Activated naive CD8-positive, alpha-beta T cell treated with anti-CD3 and anti-CD28 coated beads, Interleukin-2, amount 50 U/mL, for 24 hours (primary cell): ENCODE measurements around the gene WFDC12.
"Not testable (repeated sequence)": the region's sequence is repeated elsewhere in the genome, so short reads cannot be mapped to it uniquely, and the experiment has no call there.

Experiments
- ATAC-seq: fragments of 150-1000 bp; cut with Tn5 transposase; one replicate; pipeline ENCODE4 v1.10.0; 2021
- DNase-seq: peaks from one replicate; pipeline ENCODE4 v3.0.0; 2021
- H3K27ac Mint-ChIP-seq: one replicate; pipeline ENCODE4 v1.8.0; 2021; ENCODE audit warnings: mild to moderate bottlenecking, mixed read lengths
- H3K27me3 Mint-ChIP-seq: one replicate; pipeline ENCODE4 v1.8.0; 2021; ENCODE audit warnings: mixed read lengths
- H3K36me3 Mint-ChIP-seq: one replicate; pipeline ENCODE4 v1.8.0; 2021; ENCODE audit warnings: low read depth, mixed read lengths
- H3K4me1 Mint-ChIP-seq: one replicate; pipeline ENCODE4 v1.8.0; 2021; ENCODE audit warnings: mixed read lengths
- H3K4me3 Mint-ChIP-seq: one replicate; pipeline ENCODE4 v1.8.0; 2021; ENCODE audit warnings: mild to moderate bottlenecking, moderate library complexity, mixed read lengths
- H3K9me3 Mint-ChIP-seq: one replicate; pipeline ENCODE4 v1.8.0; 2021; ENCODE audit warnings: mixed read lengths

Gene WFDC12, protein sequence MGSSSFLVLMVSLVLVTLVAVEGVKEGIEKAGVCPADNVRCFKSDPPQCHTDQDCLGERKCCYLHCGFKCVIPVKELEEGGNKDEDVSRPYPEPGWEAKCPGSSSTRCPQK

DNA sequence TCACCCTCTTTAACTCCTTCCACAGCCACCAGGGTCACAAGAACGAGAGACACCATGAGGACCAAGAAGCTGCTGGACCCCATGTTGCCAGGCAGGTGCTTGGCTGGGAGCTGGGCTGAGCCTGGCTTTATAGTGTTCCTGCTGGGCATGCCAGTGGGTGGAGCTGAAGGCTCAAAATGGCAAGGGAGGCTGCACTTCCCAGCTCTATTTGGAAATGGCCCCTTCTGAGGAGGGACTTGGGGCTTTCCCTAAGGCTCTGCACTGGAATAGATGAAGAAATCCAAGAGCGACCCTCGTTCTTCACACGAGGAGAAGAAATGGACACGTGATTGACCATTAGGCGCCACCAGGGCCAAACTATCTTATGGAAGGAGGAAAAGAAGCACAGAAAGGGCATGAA is at the start of gene WFDC12:
Gene WFDC12 (minus strand): TSS at position 101 of the 400 bp plus-strand sequence. CDS start 18 bp downstream, at position 83.
- DNase-seq, result no peak
- Mint-ChIP-seq H3K9me3 (no peaks in the 10 kb centered on the region), H3K27ac (no peak within 1 kb of the TSS), H3K4me3 (no peak within 1 kb of the TSS), H3K27me3 (peaks cover 23% of the 10 kb centered on the region), H3K36me3 (no peaks in the 10 kb centered on the region), H3K4me1 (no peaks in the 10 kb centered on the region)
- ATAC-seq, result no peak

DNA sequence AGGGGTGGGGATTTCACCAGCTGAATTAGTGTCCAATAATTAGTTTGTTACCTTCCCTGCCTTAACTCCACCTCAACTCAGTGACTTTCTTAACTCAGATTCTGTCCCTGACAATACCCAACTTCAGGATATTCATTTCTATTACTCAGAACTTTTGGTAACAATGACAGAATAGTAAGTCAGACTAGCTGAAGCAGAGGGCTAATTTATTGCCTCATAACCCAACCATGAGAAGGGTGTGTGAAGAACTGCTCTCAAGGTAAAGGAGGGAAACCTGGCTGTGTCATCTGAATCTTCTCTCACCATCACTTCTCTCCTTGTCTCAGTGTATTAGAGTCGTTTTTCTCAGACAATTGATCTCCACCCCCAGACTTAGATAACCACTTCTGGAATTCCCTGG is 49.3 kb upstream of the WFDC12 start:
- Mint-ChIP-seq H3K4me1 (no peaks in the 10 kb centered on the region), H3K36me3 (no peaks in the 10 kb centered on the region), H3K27ac (no peak overlapping the region), H3K27me3 (peaks cover 19% of the 10 kb centered on the region), H3K4me3 (no peak overlapping the region), H3K9me3 (no peaks in the 10 kb centered on the region)
- ATAC-seq (no peak), DNase-seq (no peak)

DNA sequence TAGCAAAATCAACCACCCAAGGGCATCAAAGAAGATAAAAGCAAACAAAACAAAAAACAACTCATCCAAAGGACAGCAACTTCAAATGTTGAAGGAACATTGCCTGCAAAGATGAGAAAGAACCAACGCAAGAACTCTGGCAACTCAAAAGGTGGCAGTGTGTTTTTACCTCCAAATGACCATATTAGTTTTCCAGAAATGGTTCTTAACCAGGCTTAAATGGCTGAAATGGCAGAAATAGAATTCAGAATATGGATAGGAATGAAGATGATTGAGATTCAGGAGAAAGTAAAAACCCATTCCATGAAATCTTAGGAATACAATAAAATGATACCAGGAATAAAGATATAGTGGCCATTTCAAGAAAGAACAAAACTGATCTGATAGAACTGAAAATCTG is 40.6 kb upstream of the WFDC12 start:
- no peaks in the 10 kb centered on the region for H3K36me3 Mint-ChIP-seq
- ATAC-seq, result no peak
- peaks cover 21% of the 10 kb centered on the region for H3K9me3 Mint-ChIP-seq
- peaks cover 52% of the 10 kb centered on the region for H3K27me3 Mint-ChIP-seq
- no peak overlapping the region for H3K4me3 Mint-ChIP-seq
- no peak overlapping the region for H3K27ac Mint-ChIP-seq
- no peaks in the 10 kb centered on the region for H3K4me1 Mint-ChIP-seq
- no peak for DNase-seq

DNA sequence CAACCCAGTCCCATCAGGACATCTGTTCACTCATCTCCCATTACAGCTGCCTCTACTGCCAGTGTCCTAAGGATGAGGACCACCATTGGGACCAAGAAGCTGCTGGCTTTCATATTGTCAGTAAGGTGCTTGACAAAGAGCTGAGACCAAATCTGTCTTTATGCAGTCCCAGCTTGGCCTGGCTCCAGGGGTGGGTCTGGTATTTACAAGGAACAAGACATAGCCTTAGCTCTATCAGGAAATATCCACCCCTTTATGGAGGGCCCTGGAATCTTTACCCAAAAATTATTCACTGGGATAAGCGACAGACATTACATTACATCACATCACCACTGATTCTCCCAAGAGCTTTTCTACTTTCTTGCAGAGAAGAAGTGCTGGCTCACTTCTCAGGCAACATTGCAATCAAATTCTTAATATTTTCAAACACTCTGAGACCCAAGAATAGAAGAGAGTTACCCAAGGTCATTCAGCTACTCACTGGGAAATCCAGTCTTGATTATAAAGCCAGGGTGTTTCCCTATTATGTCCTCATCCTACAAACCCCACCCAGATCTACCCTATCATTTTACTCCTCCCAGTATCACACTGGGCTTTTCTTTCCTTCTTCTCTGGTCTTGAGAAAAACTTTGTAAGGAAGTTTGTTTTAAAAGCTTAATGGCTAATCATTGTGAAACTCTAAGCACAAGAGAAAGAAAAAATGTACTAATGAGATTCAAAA is 39.0 kb upstream of the WFDC12 start:
- Mint-ChIP-seq H3K27ac (no peak overlapping the region), H3K36me3 (peaks cover 4% of the 10 kb centered on the region), H3K27me3 (peaks cover 52% of the 10 kb centered on the region), H3K9me3 (peaks cover 36% of the 10 kb centered on the region), H3K4me1 (no peaks in the 10 kb centered on the region), H3K4me3 (no peak overlapping the region)
- DNase-seq, result no peak
- no peak for ATAC-seq

DNA sequence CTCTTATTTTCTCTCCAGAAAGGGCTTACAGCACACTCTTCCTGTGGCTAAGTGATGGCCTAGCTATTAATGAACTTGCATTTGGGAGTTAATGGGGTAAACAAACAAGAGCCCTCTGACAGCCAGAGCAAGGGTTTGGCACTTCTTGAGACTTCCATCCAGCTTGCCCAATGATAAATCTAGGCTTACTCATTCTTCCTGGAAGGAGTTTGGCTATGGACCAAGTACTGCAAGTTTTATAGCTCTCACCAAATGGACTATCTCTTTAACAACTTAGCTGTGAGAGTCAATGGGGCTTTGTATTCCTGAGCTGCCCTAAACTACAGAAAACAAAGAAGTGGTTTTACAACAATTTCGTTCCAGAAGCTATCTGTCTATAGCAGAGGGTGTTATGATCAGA is 33.7 kb upstream of the WFDC12 start:
- ATAC-seq, result no peak
- H3K9me3 Mint-ChIP-seq, result peaks cover 31% of the 10 kb centered on the region
- H3K27ac Mint-ChIP-seq, result no peak overlapping the region
- no peak overlapping the region for H3K4me3 Mint-ChIP-seq
- DNase-seq, result no peak
- peaks cover 34% of the 10 kb centered on the region for H3K27me3 Mint-ChIP-seq
- no peaks in the 10 kb centered on the region for H3K4me1 Mint-ChIP-seq
- peaks cover 4% of the 10 kb centered on the region for H3K36me3 Mint-ChIP-seq

DNA sequence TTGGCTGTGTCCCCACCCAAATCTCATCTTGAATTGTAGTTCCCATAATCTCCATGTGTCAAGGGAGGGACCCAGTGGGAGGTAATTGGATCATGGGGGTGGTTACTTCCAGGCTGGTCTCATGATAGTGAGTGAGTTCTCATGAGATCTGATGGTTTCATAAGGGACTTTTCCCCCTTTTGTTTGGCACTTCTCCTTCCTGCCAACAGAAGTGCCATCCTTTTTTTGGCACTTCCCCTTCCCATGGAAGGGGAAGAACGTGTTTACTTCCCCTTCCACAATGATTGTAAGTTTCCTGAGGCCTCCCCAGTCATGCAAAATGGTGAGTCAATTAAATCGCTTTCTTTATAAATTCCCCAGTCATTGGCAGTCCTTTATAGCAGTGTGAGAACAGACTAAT is 32.4 kb upstream of the WFDC12 start:
- DNase-seq, result no peak

DNA sequence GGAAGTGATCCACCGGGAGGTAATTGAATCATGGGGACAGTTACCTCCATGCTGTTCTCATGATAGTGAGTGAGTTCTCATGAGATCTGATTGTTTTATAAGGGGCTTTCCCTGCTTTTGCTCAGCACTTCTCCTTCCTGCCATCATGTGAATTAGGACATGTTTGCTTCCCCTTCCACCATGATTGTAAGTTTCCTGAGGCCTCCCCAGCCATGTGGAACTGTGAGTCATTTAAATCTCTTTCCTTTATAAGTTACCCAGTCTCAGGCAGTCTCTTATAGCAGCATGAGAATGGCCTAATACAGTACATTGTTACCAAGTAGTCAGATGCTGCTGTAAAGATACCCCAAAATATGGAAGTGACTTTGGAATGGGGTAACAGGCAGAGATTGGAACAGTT is 30.5 kb upstream of the WFDC12 start:
- not testable (repeated sequence) for ATAC-seq, H3K27ac Mint-ChIP-seq, H3K36me3 Mint-ChIP-seq, H3K4me1 Mint-ChIP-seq, DNase-seq, H3K4me3 Mint-ChIP-seq
- Mint-ChIP-seq H3K27me3 (peaks cover 25% of the 10 kb centered on the region), H3K9me3 (peaks cover 13% of the 10 kb centered on the region)

More for the DNA sequence above, 32.4 kb upstream of the WFDC12 start:
- H3K36me3 Mint-ChIP-seq, result peaks cover 4% of the 10 kb centered on the region
- no peak for ATAC-seq
- H3K27me3 Mint-ChIP-seq, result peaks cover 30% of the 10 kb centered on the region
- peaks cover 23% of the 10 kb centered on the region for H3K9me3 Mint-ChIP-seq
- H3K27ac Mint-ChIP-seq, result no peak overlapping the region
- H3K4me3 Mint-ChIP-seq, result no peak overlapping the region
- H3K4me1 Mint-ChIP-seq, result no peaks in the 10 kb centered on the region

DNA sequence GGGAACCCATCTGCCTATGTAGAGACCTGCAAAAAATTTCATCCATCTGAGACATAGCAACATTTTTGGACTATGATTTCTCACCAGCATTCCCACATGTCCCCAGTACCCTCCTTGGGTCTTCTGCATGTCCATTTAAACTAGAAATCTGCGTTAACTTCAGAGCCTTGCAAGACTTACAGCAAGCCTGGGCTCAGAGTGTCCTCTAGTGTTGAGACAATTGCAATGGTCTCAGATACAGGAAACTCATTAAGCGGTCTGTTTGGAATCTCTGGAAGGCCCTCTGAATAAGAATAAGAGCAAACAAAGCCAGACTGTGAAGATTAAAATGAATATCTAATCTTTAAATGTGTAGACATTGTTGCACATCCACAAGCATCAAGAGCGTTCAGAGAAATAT is 29.9 kb upstream of the WFDC12 start:
- peaks cover 9% of the 10 kb centered on the region for H3K9me3 Mint-ChIP-seq
- peaks cover 28% of the 10 kb centered on the region for H3K27me3 Mint-ChIP-seq
- H3K4me1 Mint-ChIP-seq, result no peaks in the 10 kb centered on the region
- H3K36me3 Mint-ChIP-seq, result peaks cover 4% of the 10 kb centered on the region
- DNase-seq (no peak), ATAC-seq (no peak)
- H3K4me3 Mint-ChIP-seq, result no peak overlapping the region
- H3K27ac Mint-ChIP-seq, result no peak overlapping the region

DNA sequence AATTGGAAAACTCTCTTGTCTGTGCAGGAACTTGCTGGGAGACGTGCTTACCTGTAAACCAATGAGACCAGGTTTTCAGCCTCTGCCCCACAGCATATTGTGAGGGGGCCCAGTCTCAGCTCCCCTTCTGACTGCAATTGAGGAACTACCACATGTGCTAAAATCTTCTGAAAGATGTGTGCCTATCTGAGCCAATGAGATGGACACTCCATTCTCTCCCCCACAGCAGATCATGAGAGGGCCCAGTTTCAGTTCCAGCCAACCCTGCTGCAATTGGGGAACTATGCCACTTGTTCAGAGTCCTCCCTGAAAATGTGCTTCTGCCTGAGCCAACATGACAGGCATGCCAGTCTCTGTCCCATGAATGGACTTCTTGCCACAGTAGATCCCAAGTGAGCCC is 29.5 kb upstream of the WFDC12 start:
- Mint-ChIP-seq H3K4me3 (no peak overlapping the region), H3K9me3 (peaks cover 5% of the 10 kb centered on the region), H3K4me1 (no peaks in the 10 kb centered on the region), H3K27ac (no peak overlapping the region), H3K36me3 (peaks cover 4% of the 10 kb centered on the region), H3K27me3 (peaks cover 26% of the 10 kb centered on the region)
- DNase-seq (no peak), ATAC-seq (no peak)

DNA sequence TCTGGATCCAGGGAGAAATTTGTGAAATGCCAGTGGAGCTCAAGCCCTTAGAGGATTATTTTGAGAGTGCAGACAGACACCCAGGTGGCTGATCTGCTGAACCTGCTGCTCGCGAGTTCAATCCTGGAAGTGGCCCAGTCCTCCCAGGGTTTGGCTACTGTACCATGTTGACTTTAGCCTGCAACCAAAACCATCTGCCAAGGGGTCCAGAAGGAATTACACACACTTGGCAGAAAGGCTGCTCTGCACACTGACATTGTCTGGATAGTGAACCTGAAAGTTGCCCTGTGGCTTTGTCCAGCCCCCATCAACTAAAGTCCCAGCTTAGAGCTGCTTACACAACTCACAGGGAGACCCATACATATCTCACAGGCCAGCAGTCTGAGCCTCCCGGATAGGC is 28.9 kb upstream of the WFDC12 start:
- peaks cover 27% of the 10 kb centered on the region for H3K27me3 Mint-ChIP-seq
- H3K9me3 Mint-ChIP-seq, result no peaks in the 10 kb centered on the region
- H3K27ac Mint-ChIP-seq, result no peak overlapping the region
- H3K36me3 Mint-ChIP-seq, result no peaks in the 10 kb centered on the region
- ATAC-seq (no peak), DNase-seq (no peak)
- H3K4me3 Mint-ChIP-seq, result no peak overlapping the region
- H3K4me1 Mint-ChIP-seq, result no peaks in the 10 kb centered on the region

DNA sequence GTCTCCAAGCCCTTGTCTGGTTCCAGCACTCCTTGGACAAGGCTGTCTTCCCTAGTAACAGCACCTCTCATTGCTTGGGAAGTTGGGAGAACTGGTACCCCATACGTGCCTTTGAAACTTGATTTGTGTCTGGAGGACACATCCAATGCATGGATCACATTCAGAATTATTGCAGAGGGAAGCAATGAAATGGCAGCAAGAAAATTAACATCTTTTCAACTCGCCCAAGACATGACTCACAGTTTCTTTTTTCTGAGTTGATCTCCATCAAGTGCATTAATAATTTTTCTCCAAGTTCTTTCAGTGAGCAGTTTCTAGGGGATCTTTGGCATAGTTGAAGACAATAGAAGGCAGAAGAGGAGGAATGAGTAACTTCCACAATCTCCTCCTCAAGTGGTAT is 28.1 kb upstream of the WFDC12 start:
- no peaks in the 10 kb centered on the region for H3K9me3 Mint-ChIP-seq
- H3K36me3 Mint-ChIP-seq, result no peaks in the 10 kb centered on the region
- H3K27ac Mint-ChIP-seq, result no peak overlapping the region
- DNase-seq (no peak), ATAC-seq (no peak)
- H3K27me3 Mint-ChIP-seq, result peaks cover 30% of the 10 kb centered on the region
- H3K4me3 Mint-ChIP-seq, result no peak overlapping the region
- no peaks in the 10 kb centered on the region for H3K4me1 Mint-ChIP-seq

DNA sequence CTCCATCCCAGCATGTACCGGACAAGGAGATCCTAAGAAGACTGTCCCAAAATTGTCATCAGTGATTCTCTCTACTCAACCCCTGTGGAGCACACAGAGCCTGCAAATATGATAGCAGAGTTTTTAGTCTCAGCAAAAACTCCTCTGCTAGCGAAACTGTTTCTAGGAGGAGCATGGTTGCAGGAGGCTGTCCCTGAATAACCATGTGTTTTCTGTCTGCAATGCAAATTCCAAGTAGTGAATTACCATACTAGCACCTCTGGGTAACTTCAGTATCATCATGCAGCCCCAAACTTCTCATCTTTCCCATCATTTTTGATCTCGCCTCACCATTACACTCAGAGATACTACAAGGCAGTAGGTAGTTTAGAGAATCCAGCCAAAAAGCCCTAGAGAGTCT is 24.8 kb upstream of the WFDC12 start:
- DNase-seq (no peak), ATAC-seq (no peak)
- H3K4me3 Mint-ChIP-seq, result no peak overlapping the region
- no peak overlapping the region for H3K27ac Mint-ChIP-seq
- no peaks in the 10 kb centered on the region for H3K4me1 Mint-ChIP-seq
- no peaks in the 10 kb centered on the region for H3K36me3 Mint-ChIP-seq
- H3K9me3 Mint-ChIP-seq, result no peaks in the 10 kb centered on the region
- peaks cover 21% of the 10 kb centered on the region for H3K27me3 Mint-ChIP-seq

DNA sequence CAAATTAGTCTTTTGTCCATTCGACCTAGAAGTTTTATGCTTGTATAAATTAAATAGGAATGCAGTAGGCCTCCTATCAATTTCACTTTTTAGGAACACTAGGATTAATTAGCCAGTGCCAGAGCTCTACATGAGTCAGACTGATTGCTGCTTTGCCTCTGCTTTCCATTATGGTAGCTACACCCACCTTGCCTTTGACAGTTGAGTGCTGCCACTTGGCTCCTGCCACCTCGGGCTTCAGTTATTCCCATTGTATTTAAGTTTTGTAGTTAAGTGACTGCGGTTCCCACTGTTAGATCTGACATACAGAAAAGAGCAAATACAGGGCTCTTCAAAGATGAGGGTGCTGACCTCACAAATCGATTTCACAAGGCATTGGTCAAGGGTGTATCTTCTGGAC is 16.6 kb upstream of the WFDC12 start:
- H3K4me1 Mint-ChIP-seq, result no peaks in the 10 kb centered on the region
- no peak for DNase-seq
- no peaks in the 10 kb centered on the region for H3K9me3 Mint-ChIP-seq
- H3K27ac Mint-ChIP-seq, result no peak overlapping the region
- H3K27me3 Mint-ChIP-seq, result peaks cover 7% of the 10 kb centered on the region
- no peaks in the 10 kb centered on the region for H3K36me3 Mint-ChIP-seq
- no peak overlapping the region for H3K4me3 Mint-ChIP-seq
- ATAC-seq, result no peak

DNA sequence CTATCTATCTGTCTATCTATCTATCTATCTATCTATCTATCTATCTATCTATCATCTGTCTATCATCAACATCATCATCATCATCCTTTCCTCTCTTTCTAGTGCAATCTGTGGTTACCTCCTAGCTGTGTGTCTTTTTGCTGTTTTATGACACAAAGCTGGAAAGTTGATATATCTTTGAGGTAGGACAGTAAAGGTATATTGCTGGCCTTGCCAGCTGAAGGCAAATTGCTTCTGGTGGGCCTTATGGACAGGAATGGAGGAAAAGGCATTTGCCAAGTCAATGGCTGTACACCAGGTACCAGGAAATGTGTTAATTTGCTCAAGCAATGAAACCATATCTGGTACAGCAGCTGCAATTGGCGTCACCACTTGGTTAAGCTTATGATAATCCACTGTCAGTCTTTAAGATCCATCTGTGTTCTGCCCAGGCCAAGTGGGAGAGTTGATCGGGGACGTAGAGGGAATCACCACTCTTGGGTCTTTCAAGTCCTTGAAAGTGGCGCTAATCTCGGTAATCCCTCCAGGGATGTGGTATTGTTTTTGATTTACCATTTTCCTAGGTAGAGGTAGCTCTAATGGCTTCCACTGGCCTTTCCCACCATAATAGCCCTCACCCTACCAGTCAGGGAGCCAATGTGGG is 15.6 kb upstream of the WFDC12 start:
- not testable (repeated sequence) for ATAC-seq, H3K36me3 Mint-ChIP-seq, H3K9me3 Mint-ChIP-seq, H3K4me3 Mint-ChIP-seq, H3K27me3 Mint-ChIP-seq, DNase-seq, H3K27ac Mint-ChIP-seq, H3K4me1 Mint-ChIP-seq

DNA sequence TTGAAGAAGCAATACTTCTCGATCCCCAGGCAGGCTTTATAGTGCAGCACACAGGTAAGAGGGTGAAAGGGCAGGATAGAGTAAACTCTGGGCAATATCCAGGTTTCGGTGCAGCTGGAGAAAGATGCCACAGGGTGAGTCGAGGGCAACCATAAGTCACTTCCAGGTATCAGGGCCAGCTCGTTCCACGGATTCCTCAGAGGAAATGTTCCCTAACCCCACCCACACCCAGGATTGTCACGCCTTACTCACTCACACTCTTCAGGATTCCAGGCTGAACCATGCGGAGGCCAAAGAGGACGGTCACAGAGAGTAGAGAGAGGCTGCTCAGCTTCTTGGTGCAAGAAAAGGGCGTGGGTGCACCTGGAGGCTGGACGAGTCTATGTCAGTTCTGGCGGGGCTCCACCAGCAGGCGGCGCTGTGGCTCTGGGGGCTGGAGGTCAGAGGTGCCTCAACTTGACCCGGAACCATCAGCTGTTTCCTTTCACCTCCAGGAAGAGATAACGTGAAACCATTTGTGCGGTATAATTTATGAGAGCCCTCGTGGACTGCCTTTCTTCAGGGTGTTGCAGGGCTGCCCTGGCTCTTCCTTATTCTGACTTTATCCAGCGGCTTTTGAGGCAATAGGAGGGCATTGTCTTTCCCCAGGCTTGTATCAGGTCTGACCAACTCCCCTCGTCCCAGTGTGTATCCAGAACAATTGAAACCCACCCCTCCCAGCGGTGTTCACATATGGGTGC is 14.5 kb upstream of the WFDC12 start:
- peak; percentile 75 for ATAC-seq
- H3K4me3 Mint-ChIP-seq, result no peak overlapping the region
- no peaks in the 10 kb centered on the region for H3K36me3 Mint-ChIP-seq
- H3K27me3 Mint-ChIP-seq, result peaks cover 14% of the 10 kb centered on the region
- DNase-seq, result peak; percentile 88
- H3K9me3 Mint-ChIP-seq, result no peaks in the 10 kb centered on the region
- H3K27ac Mint-ChIP-seq, result no peak overlapping the region
- H3K4me1 Mint-ChIP-seq, result no peaks in the 10 kb centered on the region
